GM10266 (cell line): Measurements from ENCODE around the gene OSBPL8.

Experiments
- DNase-seq: peaks from one replicate; pipeline ENCODE4 v3.0.0; 2012; ENCODE audit errors: extremely low spot score
- CTCF ChIP-seq: IDR thresholded peaks from 2 replicates; pipeline ENCODE4 v1.5.1; 2012; ENCODE audit warnings: mild to moderate bottlenecking, low read depth; ENCODE audit not compliant: control insufficient read depth, insufficient read depth; ENCODE audit errors: missing control alignments

OSBPL8 gene

GRCh38 chr12:76539727-76540126 is 19.8 kb downstream of the OSBPL8 start:
- TF ChIP-seq CTCF: no peak
- DNase-seq: no peak

GRCh38 chr12:76537923-76538322 is 21.6 kb downstream of the OSBPL8 start:
- no peak for TF ChIP-seq CTCF
- DNase-seq: no peak

GRCh38 chr12:76536546-76536945 is 23.0 kb downstream of the OSBPL8 start:
- TF ChIP-seq CTCF: no peak
- DNase-seq: no peak

- no peak for DNase-seq
- no peak for TF ChIP-seq CTCF
These were observed 24.4 kb downstream of the OSBPL8 start for GRCh38 chr12:76535170-76535569.

GRCh38 chr12:76533331-76533730 is 26.2 kb downstream of the OSBPL8 start:
- no peak for TF ChIP-seq CTCF
- no peak for DNase-seq

GRCh38 chr12:76532520-76532919 is 27.1 kb downstream of the OSBPL8 start:
- DNase-seq: no peak
- TF ChIP-seq CTCF: no peak

- TF ChIP-seq CTCF: no peak
- no peak for DNase-seq
These were observed 28.5 kb downstream of the OSBPL8 start for GRCh38 chr12:76531056-76531455.

- no peak for DNase-seq
- TF ChIP-seq CTCF: no peak
These were observed 29.1 kb downstream of the OSBPL8 start for GRCh38 chr12:76530516-76530915.
